Measurements from ENCODE around the gene WASF3. TPM values are rescaled to one million over a fixed set of nuclear protein-coding genes. Genes with fewer than 3 reads are reported as not detected.
A peak's percentile ranks its signal among the peaks of the same experiment; 100 is the strongest.

WASF3 gene
- total RNA-seq, 4 donors from 2014 or later = 5.7 to 11.4 (median 7.2) TPM

DNA sequence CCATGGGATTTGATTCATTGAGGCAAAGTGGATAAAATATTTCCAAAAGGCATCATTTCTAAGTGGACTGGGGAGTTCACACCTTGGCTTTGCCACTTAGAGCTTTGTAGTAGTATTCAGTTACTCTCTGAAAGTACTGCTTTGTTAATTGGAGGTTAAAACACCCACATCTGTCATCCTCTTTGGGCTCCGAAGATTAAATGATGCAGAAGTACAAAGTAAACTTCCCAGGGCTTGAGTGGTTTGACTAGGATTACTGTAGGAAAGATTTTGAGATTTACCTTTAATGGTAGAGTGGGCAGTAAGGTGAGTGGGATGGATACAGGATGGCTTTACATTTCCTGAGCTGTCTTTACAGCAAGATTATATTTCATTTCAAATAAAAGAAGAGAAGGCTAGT, 42.4 kb downstream of the WASF3 start:
- 79% methylated on average over 1 of the region's 1 CpG for WGBS
- no peak overlapping the region for H3K27ac ChIP-seq

DNA sequence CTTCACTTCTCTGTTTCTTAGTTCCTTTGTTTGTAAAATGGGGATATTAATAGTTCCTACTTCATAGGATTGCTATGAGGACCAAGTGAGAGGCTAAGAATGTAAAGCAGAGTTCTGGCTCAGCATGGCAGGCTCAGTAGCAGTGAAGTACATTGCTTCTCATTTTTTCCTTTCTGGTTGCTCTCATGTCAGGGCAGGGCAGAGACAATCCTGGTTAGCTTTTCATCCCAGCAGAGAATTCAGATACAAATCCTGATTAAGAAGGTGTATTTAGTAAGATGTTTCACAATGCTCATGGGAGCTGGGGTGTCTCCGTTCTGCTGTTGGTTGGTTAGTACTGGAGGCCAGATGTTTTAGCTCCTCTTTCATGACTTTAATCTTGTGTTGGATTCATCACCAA, 42.9 kb downstream of the WASF3 start:
- no peaks in the 10 kb centered on the region for H3K36me3 ChIP-seq
- no peak overlapping the region for H3K27ac ChIP-seq
- no peaks in the 10 kb centered on the region for H3K9me3 ChIP-seq
- no peak overlapping the region for H3K4me3 ChIP-seq
- TF ChIP-seq POLR2AphosphoS5 (IDR thresholded peaks at IDR 0.05) (peak in 1 of 3 donors; percentile 22), EP300 (IDR thresholded peaks at IDR 0.05) (no peak)
- TF ChIP-seq, protein P1, sequence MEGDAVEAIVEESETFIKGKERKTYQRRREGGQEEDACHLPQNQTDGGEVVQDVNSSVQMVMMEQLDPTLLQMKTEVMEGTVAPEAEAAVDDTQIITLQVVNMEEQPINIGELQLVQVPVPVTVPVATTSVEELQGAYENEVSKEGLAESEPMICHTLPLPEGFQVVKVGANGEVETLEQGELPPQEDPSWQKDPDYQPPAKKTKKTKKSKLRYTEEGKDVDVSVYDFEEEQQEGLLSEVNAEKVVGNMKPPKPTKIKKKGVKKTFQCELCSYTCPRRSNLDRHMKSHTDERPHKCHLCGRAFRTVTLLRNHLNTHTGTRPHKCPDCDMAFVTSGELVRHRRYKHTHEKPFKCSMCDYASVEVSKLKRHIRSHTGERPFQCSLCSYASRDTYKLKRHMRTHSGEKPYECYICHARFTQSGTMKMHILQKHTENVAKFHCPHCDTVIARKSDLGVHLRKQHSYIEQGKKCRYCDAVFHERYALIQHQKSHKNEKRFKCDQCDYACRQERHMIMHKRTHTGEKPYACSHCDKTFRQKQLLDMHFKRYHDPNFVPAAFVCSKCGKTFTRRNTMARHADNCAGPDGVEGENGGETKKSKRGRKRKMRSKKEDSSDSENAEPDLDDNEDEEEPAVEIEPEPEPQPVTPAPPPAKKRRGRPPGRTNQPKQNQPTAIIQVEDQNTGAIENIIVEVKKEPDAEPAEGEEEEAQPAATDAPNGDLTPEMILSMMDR (IDR thresholded peaks at IDR 0.05) = no peak
- 77% methylated on average over 1 of the region's 1 CpG for WGBS
- no peaks in the 10 kb centered on the region for H3K27me3 ChIP-seq
- H3K4me1 ChIP-seq = peaks cover 16% of the 10 kb centered on the region
- DNase-seq (ENCODE audit: low spot score in 2 of 2) = no peak

More for the DNA sequence above, 42.4 kb downstream of the WASF3 start:
- TF ChIP-seq POLR2AphosphoS5 (IDR thresholded peaks at IDR 0.05) (no peak), POLR2A (IDR thresholded peaks at IDR 0.05) (no peak), EP300 (IDR thresholded peaks at IDR 0.05) (no peak)
- TF ChIP-seq, protein P1 (IDR thresholded peaks at IDR 0.05) = no peak
- H3K4me3 ChIP-seq = no peak overlapping the region
- no peaks in the 10 kb centered on the region for H3K36me3 ChIP-seq
- peaks cover 13% of the 10 kb centered on the region for H3K4me1 ChIP-seq
- H3K9me3 ChIP-seq = no peaks in the 10 kb centered on the region
- no peak for DNase-seq (ENCODE audit: low spot score in 2 of 2)
- no peaks in the 10 kb centered on the region for H3K27me3 ChIP-seq

DNA sequence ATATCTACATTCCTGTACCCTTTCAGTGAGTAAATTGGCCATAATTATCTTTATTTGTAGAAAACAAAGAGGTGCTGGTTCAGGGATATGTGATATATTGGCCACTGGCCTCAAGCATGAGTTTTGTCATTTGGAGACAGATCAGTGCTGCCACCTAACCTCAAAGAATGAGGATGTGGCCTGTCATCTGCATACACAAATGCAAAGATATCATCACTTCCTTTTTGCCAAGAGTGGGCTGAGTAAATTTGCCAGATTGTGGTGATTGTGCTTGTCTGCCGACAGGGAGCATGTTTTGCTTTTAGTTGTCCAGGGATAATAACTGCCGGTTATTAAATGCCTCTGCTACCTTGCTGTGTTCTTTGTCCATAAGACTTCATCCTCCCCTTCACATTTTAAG, 44.2 kb downstream of the WASF3 start:
- no peak overlapping the region for H3K4me3 ChIP-seq
- H3K27ac ChIP-seq = no peak overlapping the region

DNA sequence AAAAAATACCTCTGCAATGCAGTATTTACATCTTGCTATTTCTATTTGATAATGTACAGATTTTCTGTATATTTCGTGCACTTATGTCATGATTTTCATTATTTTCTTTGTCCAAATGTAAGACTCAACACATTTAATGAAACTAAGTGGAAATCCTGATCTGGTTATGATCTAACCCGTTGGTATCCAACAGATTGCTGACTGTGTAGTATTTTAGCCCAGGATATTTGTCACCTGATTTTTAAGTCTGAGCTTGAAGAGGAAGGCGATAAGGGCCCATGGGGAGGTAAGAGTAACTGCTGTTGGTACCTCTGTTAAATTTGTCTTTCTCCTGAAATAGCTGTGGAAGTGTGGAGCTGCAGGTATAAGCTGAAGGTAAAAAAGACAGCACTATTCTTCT, 45.3 kb downstream of the WASF3 start:
- peaks cover 23% of the 10 kb centered on the region for H3K4me1 ChIP-seq
- no peak for DNase-seq (ENCODE audit: low spot score in 2 of 2)
- H3K27me3 ChIP-seq = no peaks in the 10 kb centered on the region
- WGBS = 83% methylated on average over 3 of the region's 3 CpGs
- H3K36me3 ChIP-seq = no peaks in the 10 kb centered on the region
- TF ChIP-seq POLR2A (IDR thresholded peaks at IDR 0.05) (no peak), EP300 (IDR thresholded peaks at IDR 0.05) (no peak), POLR2AphosphoS5 (IDR thresholded peaks at IDR 0.05) (no peak)
- TF ChIP-seq, protein P1 (IDR thresholded peaks at IDR 0.05) = no peak
- H3K27ac ChIP-seq = no peak overlapping the region
- no peaks in the 10 kb centered on the region for H3K9me3 ChIP-seq
- H3K4me3 ChIP-seq = no peak overlapping the region

More for the DNA sequence above, 44.2 kb downstream of the WASF3 start:
- 44% methylated on average over 2 of the region's 2 CpGs for WGBS
- no peak for TF ChIP-seq EP300 (IDR thresholded peaks at IDR 0.05)
- TF ChIP-seq, protein P1 (IDR thresholded peaks at IDR 0.05) = no peak
- no peak for TF ChIP-seq POLR2AphosphoS5 (IDR thresholded peaks at IDR 0.05)
- no peak for TF ChIP-seq POLR2A (IDR thresholded peaks at IDR 0.05)
- Histone ChIP-seq H3K4me1 (peaks cover 23% of the 10 kb centered on the region), H3K9me3 (no peaks in the 10 kb centered on the region), H3K27me3 (no peaks in the 10 kb centered on the region), H3K36me3 (no peaks in the 10 kb centered on the region)
- DNase-seq (ENCODE audit: low spot score in 2 of 2) = no peak

DNA sequence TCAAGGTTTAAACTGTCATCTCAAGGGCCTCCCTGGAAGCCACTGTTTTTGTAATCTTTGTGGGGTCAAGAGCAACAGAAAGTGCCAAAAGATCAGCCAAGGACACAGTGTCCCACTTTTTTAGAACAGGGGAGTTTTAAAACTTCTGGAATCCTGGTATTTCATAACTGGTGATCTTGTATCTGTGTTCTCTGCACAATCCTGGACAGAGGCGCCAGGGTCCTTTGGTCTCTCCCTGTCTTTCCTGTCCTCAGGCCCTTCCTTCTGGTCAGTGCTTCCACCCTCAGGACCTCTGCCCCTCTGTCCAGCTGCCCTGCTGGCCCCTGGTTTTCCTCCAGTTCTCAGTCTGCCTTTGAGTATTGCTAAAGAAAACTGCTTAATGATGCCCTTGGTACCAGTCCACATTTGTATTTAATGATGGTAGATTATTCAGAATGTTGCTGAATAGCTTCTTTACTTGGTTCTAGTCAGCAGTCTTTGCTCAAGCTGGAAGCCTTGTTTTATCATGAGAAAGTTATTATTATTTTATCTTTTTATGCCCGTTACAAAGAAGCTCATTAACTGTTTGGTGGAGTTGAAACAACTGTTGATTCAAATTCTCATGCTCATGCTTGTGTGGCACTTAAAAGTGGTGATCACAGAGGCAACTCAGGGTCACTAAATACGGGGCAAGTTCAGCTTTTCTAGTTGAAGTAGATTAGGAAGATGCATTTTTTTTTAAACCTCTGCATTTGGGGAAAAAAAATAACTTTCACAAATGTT, 47.5 kb downstream of the WASF3 start:
- no peak overlapping the region for H3K4me3 ChIP-seq
- no peaks in the 10 kb centered on the region for H3K9me3 ChIP-seq
- TF ChIP-seq EP300 (IDR thresholded peaks at IDR 0.05) = no peak
- peak in 2 of 3 donors; percentile 33 to 77 for TF ChIP-seq POLR2AphosphoS5 (IDR thresholded peaks at IDR 0.05)
- peak; percentile 74 to 87 for DNase-seq (ENCODE audit: low spot score in 2 of 2)
- H3K27me3 ChIP-seq = no peaks in the 10 kb centered on the region
- WGBS = 51% methylated on average over 3 of the region's 3 CpGs
- no peaks in the 10 kb centered on the region for H3K36me3 ChIP-seq
- peaks cover 23% of the 10 kb centered on the region for H3K4me1 ChIP-seq
- peak overlapping the region; percentile 62 for H3K27ac ChIP-seq
